ENCODE measurements around the gene FAM47E. TPM values are rescaled to one million over a fixed set of nuclear protein-coding genes. Genes with fewer than 3 reads are reported as not detected.

Gene FAM47E
- total RNA-seq, 1 donor from 2014 or later, result 1.1 TPM

- TF ChIP-seq, protein P1, sequence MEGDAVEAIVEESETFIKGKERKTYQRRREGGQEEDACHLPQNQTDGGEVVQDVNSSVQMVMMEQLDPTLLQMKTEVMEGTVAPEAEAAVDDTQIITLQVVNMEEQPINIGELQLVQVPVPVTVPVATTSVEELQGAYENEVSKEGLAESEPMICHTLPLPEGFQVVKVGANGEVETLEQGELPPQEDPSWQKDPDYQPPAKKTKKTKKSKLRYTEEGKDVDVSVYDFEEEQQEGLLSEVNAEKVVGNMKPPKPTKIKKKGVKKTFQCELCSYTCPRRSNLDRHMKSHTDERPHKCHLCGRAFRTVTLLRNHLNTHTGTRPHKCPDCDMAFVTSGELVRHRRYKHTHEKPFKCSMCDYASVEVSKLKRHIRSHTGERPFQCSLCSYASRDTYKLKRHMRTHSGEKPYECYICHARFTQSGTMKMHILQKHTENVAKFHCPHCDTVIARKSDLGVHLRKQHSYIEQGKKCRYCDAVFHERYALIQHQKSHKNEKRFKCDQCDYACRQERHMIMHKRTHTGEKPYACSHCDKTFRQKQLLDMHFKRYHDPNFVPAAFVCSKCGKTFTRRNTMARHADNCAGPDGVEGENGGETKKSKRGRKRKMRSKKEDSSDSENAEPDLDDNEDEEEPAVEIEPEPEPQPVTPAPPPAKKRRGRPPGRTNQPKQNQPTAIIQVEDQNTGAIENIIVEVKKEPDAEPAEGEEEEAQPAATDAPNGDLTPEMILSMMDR (IDR thresholded peaks at IDR 0.05; ENCODE audit: unreplicated experiment), result no peak
- H3K27me3 Mint-ChIP-seq (ENCODE audit: unreplicated experiment), result peaks cover 2% of the 10 kb centered on the region
- H3K4me1 Mint-ChIP-seq (ENCODE audit: unreplicated experiment), result no peaks in the 10 kb centered on the region
- H3K36me3 Mint-ChIP-seq (ENCODE audit: low read depth, unreplicated experiment), result no peaks in the 10 kb centered on the region
- H3K27ac Mint-ChIP-seq (ENCODE audit: unreplicated experiment), result no peak overlapping the region
- H3K9me3 Mint-ChIP-seq (ENCODE audit: unreplicated experiment), result no peaks in the 10 kb centered on the region
- DNase-seq (ENCODE audit: low spot score), result no peak
- H3K4me3 Mint-ChIP-seq (ENCODE audit: unreplicated experiment), result no peak overlapping the region
These were observed 6.3 kb downstream of the FAM47E start for GRCh38 chr4:76257824-76258223.

DNA sequence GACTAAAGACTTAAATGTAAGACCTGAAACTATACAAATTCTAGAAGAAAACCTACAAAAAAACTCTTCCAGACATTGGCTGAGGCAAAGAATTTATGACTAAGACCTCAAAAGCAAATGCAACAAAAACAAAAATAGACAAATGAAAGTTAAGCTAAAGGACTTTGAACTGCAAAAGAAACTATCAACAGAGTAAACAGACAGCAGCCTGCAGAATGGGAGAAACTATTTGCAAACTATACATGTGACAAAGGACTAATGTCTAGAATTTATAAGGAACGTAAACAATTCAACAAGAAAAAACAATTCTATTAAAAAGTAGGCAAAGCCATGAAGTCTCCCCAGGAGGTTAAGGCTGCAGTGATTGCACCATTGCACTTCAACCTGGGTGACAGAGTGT lies 9.1 kb downstream of the FAM47E start:
- DNase-seq (ENCODE audit: low spot score), result no peak
- H3K36me3 Mint-ChIP-seq (ENCODE audit: low read depth, unreplicated experiment), result no peaks in the 10 kb centered on the region
- no peaks in the 10 kb centered on the region for H3K4me1 Mint-ChIP-seq (ENCODE audit: unreplicated experiment)
- no peaks in the 10 kb centered on the region for H3K9me3 Mint-ChIP-seq (ENCODE audit: unreplicated experiment)
- no peak overlapping the region for H3K4me3 Mint-ChIP-seq (ENCODE audit: unreplicated experiment)
- H3K27me3 Mint-ChIP-seq (ENCODE audit: unreplicated experiment), result peaks cover 2% of the 10 kb centered on the region
- no peak overlapping the region for H3K27ac Mint-ChIP-seq (ENCODE audit: unreplicated experiment)
- TF ChIP-seq, protein P1 (IDR thresholded peaks at IDR 0.05; ENCODE audit: unreplicated experiment), result no peak

DNA sequence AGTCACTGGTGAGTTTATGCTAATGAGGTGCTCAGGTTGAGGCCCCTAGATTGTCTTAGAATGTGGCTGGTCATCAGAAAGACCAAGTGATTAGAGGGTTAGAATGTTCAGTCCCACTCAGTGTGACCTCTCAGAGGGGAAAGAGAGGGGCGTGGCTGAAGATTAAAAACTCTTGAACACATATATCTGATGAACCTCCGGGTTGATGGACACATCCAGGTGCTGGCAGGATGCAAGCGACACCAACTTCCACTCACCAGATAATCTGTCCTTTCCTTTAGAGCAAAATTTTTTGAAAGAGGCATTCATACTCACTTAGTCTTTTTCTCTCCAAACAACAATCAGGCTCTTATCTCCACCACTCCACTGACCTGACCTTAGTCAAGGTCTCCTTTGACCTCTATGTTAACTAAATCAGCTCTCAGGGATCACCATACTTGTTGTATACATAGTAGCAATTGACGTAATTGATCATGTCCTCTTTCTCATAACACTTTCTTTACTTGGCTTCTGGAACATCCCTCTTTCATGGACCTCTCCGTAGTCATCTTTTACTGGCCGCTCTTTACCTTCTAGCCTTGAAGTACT lies 14.2 kb downstream of the FAM47E start:
- no peak for DNase-seq (ENCODE audit: low spot score)
- Mint-ChIP-seq H3K9me3 (ENCODE audit: unreplicated experiment) (no peaks in the 10 kb centered on the region), H3K27me3 (ENCODE audit: unreplicated experiment) (no peaks in the 10 kb centered on the region), H3K4me3 (ENCODE audit: unreplicated experiment) (no peak overlapping the region), H3K27ac (ENCODE audit: unreplicated experiment) (no peak overlapping the region), H3K36me3 (ENCODE audit: low read depth, unreplicated experiment) (no peaks in the 10 kb centered on the region), H3K4me1 (ENCODE audit: unreplicated experiment) (no peaks in the 10 kb centered on the region)
- TF ChIP-seq, protein P1 (IDR thresholded peaks at IDR 0.05; ENCODE audit: unreplicated experiment), result no peak

GRCh38 chr4:76266627-76267026 lies 15.1 kb downstream of the FAM47E start:
- TF ChIP-seq, protein P1 (IDR thresholded peaks at IDR 0.05; ENCODE audit: unreplicated experiment), result no peak
- Mint-ChIP-seq H3K4me1 (ENCODE audit: unreplicated experiment) (no peaks in the 10 kb centered on the region), H3K27me3 (ENCODE audit: unreplicated experiment) (no peaks in the 10 kb centered on the region), H3K9me3 (ENCODE audit: unreplicated experiment) (no peaks in the 10 kb centered on the region), H3K36me3 (ENCODE audit: low read depth, unreplicated experiment) (no peaks in the 10 kb centered on the region), H3K4me3 (ENCODE audit: unreplicated experiment) (no peak overlapping the region), H3K27ac (ENCODE audit: unreplicated experiment) (no peak overlapping the region)
- no peak for DNase-seq (ENCODE audit: low spot score)

GRCh38 chr4:76267811-76268210 lies 16.3 kb downstream of the FAM47E start:
- TF ChIP-seq, protein P1 (IDR thresholded peaks at IDR 0.05; ENCODE audit: unreplicated experiment), result no peak
- no peaks in the 10 kb centered on the region for H3K9me3 Mint-ChIP-seq (ENCODE audit: unreplicated experiment)
- no peak overlapping the region for H3K4me3 Mint-ChIP-seq (ENCODE audit: unreplicated experiment)
- no peak for DNase-seq (ENCODE audit: low spot score)
- no peaks in the 10 kb centered on the region for H3K27me3 Mint-ChIP-seq (ENCODE audit: unreplicated experiment)
- H3K36me3 Mint-ChIP-seq (ENCODE audit: low read depth, unreplicated experiment), result no peaks in the 10 kb centered on the region
- no peaks in the 10 kb centered on the region for H3K4me1 Mint-ChIP-seq (ENCODE audit: unreplicated experiment)
- H3K27ac Mint-ChIP-seq (ENCODE audit: unreplicated experiment), result no peak overlapping the region

All from endothelial cell (in vitro differentiated cells).